ENCODE measurements around the gene SMAP1. TPM values are rescaled to one million over a fixed set of nuclear protein-coding genes. Genes with fewer than 3 reads are reported as not detected.

Gene SMAP1
- polyA plus RNA-seq, 3 donors: 12.6 to 22.1 (median 20.3) TPM

DNA sequence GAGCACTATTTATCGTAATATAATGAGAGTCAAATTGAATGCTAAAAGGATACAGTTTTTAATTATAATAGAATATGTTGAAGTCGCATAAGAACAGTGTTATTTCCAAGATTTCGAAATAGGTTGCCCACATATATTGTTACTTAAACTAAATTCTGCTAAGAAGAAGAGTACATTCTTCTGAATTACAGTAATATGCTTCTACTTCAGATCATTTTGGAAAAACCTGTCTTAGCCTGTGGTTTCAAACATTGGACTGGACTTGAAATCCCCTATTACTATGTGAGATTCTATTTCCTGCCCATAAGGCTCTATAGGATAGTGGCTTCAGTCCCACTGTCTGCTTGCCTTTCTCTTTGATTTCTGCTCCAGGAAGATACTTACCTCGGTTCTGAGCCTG, 152.0 kb downstream of the SMAP1 start:
- Mint-ChIP-seq H3K27me3 (ENCODE audit: low read depth in 3 of 3) (peaks cover 0 to 1% (median 0%) of the 10 kb centered on the region in 3 donors), H3K4me3 (no peak overlapping the region), H3K27ac (no peak overlapping the region), H3K4me1 (no peaks in the 10 kb centered on the region), H3K36me3 (peaks cover 6 to 12% of the 10 kb centered on the region in 2 donors), H3K9me3 (peaks cover 1 to 12% (median 7%) of the 10 kb centered on the region in 7 donors)
- H3K27ac ChIP-seq (ENCODE audit: low read depth in 1 of 2, low read length in 2 of 2): no peak overlapping the region
- H3K79me2 ChIP-seq (ENCODE audit: insufficient read depth, low read length): no peaks in the 10 kb centered on the region
- TF ChIP-seq, protein P1, sequence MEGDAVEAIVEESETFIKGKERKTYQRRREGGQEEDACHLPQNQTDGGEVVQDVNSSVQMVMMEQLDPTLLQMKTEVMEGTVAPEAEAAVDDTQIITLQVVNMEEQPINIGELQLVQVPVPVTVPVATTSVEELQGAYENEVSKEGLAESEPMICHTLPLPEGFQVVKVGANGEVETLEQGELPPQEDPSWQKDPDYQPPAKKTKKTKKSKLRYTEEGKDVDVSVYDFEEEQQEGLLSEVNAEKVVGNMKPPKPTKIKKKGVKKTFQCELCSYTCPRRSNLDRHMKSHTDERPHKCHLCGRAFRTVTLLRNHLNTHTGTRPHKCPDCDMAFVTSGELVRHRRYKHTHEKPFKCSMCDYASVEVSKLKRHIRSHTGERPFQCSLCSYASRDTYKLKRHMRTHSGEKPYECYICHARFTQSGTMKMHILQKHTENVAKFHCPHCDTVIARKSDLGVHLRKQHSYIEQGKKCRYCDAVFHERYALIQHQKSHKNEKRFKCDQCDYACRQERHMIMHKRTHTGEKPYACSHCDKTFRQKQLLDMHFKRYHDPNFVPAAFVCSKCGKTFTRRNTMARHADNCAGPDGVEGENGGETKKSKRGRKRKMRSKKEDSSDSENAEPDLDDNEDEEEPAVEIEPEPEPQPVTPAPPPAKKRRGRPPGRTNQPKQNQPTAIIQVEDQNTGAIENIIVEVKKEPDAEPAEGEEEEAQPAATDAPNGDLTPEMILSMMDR (IDR thresholded peaks at IDR 0.05): no peak
- peaks cover 0 to 7% of the 10 kb centered on the region in 2 donors for H3K9me3 ChIP-seq (replicated peaks in 1 of 2; ENCODE audit: control insufficient read depth in 1 of 2, insufficient read depth in 1 of 2, low read length in 2 of 2)
- H4K20me1 ChIP-seq (ENCODE audit: insufficient read depth, low read length): no peaks in the 10 kb centered on the region
- H3K27me3 ChIP-seq (ENCODE audit: control insufficient read depth in 2 of 2, insufficient read depth in 2 of 2, low read length in 2 of 2): no peaks in the 10 kb centered on the region
- peaks cover 0 to 2% of the 10 kb centered on the region in 2 donors for H3K36me3 ChIP-seq (replicated peaks in 1 of 2; ENCODE audit: control insufficient read depth in 1 of 2, insufficient read depth in 2 of 2, low read length in 2 of 2)
- intact Hi-C loops (cut with micrococcal nuclease): no loop called here
- H3K4me2 ChIP-seq (replicated peaks; ENCODE audit: extremely low read depth, low read length, poor library complexity, severe bottlenecking): no peak overlapping the region
- WGBS (ENCODE audit: insufficient coverage): no CpG with 5 or more reads among the region's 4 CpGs
- H3K4me1 ChIP-seq (ENCODE audit: control insufficient read depth in 1 of 2, insufficient read depth in 2 of 2, low read length in 2 of 2): no peaks in the 10 kb centered on the region
- H3K4me3 ChIP-seq (replicated peaks in 1 of 3; ENCODE audit: low read depth in 2 of 3, low read length in 3 of 3): no peak overlapping the region
- no peak overlapping the region for H2AFZ ChIP-seq (ENCODE audit: insufficient read depth, low read depth, low read length, poor library complexity, severe bottlenecking)
- no peak for DNase-seq
- H3K9ac ChIP-seq (ENCODE audit: insufficient read depth, low read length, poor library complexity, severe bottlenecking): no peak overlapping the region

DNA sequence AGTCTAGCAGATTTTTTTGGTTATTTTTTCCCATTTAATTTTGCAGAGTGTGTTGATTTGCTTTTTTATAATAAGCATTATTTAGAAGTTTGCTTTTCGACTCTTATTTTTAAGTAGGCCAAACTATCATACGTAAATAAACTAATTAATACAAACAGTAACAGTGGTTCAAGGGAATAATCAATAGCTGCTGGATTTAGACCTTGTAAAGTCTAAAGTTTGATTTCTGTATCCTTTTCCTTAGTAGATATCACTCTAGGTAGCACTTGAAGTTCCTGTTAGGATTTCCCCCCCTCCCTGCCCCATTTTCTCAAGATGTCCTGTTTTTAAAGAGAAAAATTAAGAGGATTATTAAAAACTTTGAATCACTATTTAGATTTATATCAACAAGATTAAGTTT, 153.1 kb downstream of the SMAP1 start:
- H3K9me3 ChIP-seq (replicated peaks in 1 of 2; ENCODE audit: control insufficient read depth in 1 of 2, insufficient read depth in 1 of 2, low read length in 2 of 2): peaks cover 0 to 7% of the 10 kb centered on the region in 2 donors
- no peaks in the 10 kb centered on the region for H3K27me3 ChIP-seq (ENCODE audit: control insufficient read depth in 2 of 2, insufficient read depth in 2 of 2, low read length in 2 of 2)
- no peak overlapping the region for H3K4me3 ChIP-seq (replicated peaks in 1 of 3; ENCODE audit: low read depth in 2 of 3, low read length in 3 of 3)
- WGBS (ENCODE audit: insufficient coverage): no CpG with 5 or more reads among the region's 2 CpGs
- H2AFZ ChIP-seq (ENCODE audit: insufficient read depth, low read depth, low read length, poor library complexity, severe bottlenecking): no peak overlapping the region
- no peaks in the 10 kb centered on the region for H3K4me1 ChIP-seq (ENCODE audit: control insufficient read depth in 1 of 2, insufficient read depth in 2 of 2, low read length in 2 of 2)
- no peak overlapping the region for H3K27ac ChIP-seq (ENCODE audit: low read depth in 1 of 2, low read length in 2 of 2)
- intact Hi-C loops (cut with micrococcal nuclease): no loop called here
- no peaks in the 10 kb centered on the region for H4K20me1 ChIP-seq (ENCODE audit: insufficient read depth, low read length)
- H3K36me3 Mint-ChIP-seq: peaks cover 6 to 14% of the 10 kb centered on the region in 2 donors
- H3K4me3 Mint-ChIP-seq: no peak overlapping the region
- peaks cover 1 to 12% (median 7%) of the 10 kb centered on the region in 7 donors for H3K9me3 Mint-ChIP-seq
- no peak overlapping the region for H3K9ac ChIP-seq (ENCODE audit: insufficient read depth, low read length, poor library complexity, severe bottlenecking)
- H3K79me2 ChIP-seq (ENCODE audit: insufficient read depth, low read length): no peaks in the 10 kb centered on the region
- peaks cover 0 to 1% (median 0%) of the 10 kb centered on the region in 3 donors for H3K27me3 Mint-ChIP-seq (ENCODE audit: low read depth in 3 of 3)
- no peak overlapping the region for H3K27ac Mint-ChIP-seq
- H3K4me2 ChIP-seq (replicated peaks; ENCODE audit: extremely low read depth, low read length, poor library complexity, severe bottlenecking): no peak overlapping the region
- no peak for DNase-seq
- no peaks in the 10 kb centered on the region for H3K4me1 Mint-ChIP-seq
- H3K36me3 ChIP-seq (replicated peaks in 1 of 2; ENCODE audit: control insufficient read depth in 1 of 2, insufficient read depth in 2 of 2, low read length in 2 of 2): peaks cover 0 to 6% of the 10 kb centered on the region in 2 donors
- TF ChIP-seq, protein P1 (IDR thresholded peaks at IDR 0.05): no peak
